GM18511 (cell line): ENCODE results near the gene GRIN2A.

Source experiments
- ATAC-seq: cut with Tn5 transposase; IDR thresholded peaks from one replicate; pipeline ENCODE4 v1.9.1; 2021; ENCODE audit warnings: mild to moderate bottlenecking, moderate library complexity; ENCODE audit not compliant: unreplicated experiment

Gene GRIN2A

DNA sequence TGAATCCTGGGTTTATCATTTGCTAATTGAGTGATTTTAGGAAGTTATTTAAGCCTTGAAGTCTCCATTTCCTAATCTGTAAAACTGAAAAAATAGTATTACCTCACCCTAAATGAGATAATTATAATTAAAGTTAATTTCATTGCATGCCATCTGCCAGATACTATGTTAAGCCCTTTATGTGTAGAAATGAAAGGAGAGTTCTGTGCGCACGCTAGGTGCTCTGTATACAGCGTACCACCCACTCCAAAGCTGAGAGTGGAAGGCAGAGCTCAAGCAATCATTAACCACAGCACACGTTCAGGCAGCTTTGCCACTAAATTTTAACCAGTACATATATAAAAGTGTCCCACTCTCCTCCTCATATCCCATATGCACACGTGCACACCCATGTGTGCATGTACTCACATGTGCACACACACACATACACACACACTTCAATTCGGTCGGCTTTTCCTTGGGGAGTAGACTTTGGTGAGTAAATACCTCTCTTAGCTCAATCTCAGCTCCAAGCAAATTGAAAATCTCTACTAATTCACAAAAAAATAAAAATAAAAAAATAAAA is 204.8 kb downstream of the GRIN2A start:
- ATAC-seq: no peak

DNA sequence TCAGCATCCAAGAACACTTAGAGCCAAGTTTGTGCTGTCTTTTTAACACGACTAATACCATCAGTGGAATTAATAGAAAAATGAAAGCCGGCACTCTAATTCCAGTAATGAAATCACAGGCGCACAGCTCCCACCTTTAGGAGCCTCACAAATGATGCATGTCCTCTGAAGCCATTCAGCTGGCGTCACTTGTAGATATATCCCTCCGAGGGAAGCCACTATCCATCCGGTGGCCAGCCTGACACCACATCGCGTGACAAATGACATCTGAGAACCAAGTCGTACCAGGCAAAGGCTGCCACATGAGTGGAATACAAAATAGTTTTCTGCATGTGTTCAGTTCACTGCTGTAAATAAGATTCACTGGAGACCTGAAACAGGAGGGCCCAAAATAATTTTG is 205.6 kb downstream of the GRIN2A start:
- no peak for ATAC-seq

GRCh38 chr16:9971907-9972306 is 210.3 kb downstream of the GRIN2A start:
- ATAC-seq: no peak

GRCh38 chr16:9970796-9971195 is 211.4 kb downstream of the GRIN2A start:
- no peak for ATAC-seq

DNA sequence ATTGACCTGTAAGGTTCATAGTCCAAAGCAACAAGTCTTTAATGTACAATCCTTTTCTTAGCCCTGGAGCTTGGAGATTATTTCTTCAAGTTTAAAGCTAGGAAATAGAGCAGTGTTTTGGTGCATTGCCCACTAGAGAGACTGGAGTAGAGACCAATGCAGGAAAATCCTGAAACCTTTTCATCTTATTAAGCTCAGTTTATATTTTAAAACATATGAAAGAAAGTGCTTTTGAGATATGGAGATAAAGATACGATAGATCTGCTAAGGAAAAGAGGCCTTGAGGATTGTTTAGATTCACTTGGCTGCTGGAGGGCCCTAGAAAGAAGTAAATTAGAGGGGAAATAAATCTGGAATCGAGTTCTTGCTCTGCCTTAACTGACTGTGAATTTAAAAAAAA is 212.0 kb downstream of the GRIN2A start:
- ATAC-seq: no peak

DNA sequence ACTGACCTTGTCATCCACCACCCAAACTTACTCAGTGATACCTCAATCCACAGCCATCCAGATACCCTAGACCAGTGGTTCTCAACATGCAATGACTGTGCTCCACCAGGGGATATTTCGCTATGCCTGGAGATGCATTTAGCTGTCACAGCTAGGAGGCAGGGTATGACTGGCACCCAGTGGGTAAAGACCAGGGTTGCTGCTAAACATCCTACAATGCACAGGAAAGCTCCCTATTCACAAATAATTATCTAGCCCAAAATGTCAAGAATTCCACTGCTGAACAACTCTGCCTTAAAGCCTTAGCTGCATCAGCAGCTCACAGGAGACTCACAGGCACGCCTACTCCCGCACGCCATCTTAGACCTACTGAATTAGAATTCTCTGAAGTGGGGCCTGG is 212.6 kb downstream of the GRIN2A start:
- ATAC-seq: no peak

- ATAC-seq: peak; percentile 91
These were observed 215.6 kb downstream of the GRIN2A start for GRCh38 chr16:9966569-9967157.

DNA sequence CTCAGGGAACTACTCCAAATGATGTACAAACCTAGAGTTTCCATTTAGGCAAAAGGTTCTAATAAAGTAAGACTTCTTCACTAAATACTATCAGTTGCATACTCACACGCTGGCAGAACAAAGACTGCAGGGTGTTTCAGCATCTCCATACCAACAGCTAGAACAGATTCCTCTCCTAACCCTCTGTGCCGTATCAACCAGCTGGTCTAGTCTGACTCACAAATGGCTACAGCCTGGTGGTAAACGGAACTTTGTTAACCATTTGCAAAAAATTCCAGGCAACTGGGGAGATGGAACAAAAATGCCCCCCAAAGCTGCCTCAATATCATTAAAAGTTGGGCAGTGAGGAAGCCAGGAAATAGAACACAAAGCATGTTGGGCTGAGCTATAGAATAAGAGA is 217.1 kb downstream of the GRIN2A start:
- ATAC-seq: no peak

GRCh38 chr16:9964426-9964825 is 217.8 kb downstream of the GRIN2A start:
- ATAC-seq: no peak

- no peak for ATAC-seq
These were observed 224.8 kb downstream of the GRIN2A start for GRCh38 chr16:9957433-9957832.

GRCh38 chr16:9957002-9957401 is 225.2 kb downstream of the GRIN2A start:
- no peak for ATAC-seq

DNA sequence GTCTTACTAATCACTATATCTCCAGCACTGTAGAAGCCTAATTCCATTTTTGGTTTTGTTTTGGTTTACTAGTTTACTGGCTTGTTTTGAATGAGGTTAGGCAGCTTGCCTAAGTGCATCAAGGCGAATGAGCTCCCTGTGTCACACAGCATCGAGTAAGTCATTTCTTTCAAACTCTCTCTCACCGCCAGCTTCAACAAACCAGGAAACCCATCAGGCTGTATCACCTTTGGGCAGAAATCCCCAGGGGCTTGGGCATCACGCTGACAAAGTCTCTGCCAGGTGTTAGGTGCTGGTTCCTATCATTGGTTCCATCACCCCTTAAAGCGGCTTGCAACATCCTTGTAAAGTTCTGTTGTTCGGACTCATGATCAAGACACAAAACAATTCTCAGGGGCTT is 226.6 kb downstream of the GRIN2A start:
- no peak for ATAC-seq

DNA sequence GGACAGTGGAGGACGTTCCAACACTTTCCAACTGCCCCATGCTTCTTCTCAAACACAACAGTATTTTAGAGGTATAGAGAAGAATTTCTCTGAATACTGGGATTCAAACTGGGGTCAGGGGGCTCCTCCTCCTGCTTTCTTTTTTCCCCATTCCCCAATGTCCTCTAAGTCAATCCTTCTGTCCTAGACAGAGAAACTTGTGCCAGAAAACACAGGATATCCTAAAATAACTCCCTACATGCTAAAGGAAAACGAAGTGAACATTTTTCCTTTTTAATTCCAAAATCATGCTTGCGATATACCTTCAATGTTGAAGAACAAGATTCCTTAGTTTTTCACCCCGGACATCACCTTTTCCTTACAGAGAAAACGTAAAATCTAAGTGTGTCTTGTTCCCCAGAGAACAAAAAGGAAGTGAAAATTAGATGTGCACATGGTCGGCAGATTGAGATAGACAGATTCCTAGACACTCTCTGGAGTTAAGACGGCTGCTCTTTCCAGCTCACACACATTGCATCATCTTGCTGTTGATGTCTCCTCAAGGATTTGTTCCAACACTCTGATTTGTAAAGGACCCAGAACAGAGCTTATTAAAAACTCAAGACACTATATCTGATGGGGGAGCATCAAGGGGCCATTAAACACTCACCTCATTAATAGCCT is 228.2 kb downstream of the GRIN2A start:
- no peak for ATAC-seq

- no peak for ATAC-seq
These were observed 231.6 kb downstream of the GRIN2A start for GRCh38 chr16:9950658-9951057.

GRCh38 chr16:9949396-9949795 is 232.8 kb downstream of the GRIN2A start:
- ATAC-seq: no peak

GRCh38 chr16:9948933-9949332 is 233.3 kb downstream of the GRIN2A start:
- no peak for ATAC-seq

- no peak for ATAC-seq
These were observed 236.1 kb downstream of the GRIN2A start for GRCh38 chr16:9946022-9946720.

GRCh38 chr16:9943121-9943520 is 239.1 kb downstream of the GRIN2A start:
- no peak for ATAC-seq

DNA sequence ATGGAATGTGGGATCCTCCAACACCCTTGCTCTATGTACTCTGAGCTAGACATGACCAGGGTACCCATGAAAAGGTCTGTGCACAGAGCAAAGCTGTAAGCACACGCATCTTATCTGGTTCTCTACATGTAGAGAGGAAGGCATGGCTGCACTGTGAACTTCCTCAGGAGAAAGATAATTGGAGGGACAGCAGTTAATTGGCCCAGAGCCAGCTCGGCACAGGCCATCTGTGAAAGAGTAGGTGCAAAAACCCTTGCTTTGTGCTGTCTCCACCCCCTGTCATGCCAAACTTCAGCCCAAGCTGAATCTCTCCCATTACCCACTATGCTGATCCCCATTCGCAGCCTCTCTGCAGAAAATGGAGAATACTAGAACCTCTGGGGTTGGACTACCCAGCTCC is 241.0 kb downstream of the GRIN2A start:
- no peak for ATAC-seq

DNA sequence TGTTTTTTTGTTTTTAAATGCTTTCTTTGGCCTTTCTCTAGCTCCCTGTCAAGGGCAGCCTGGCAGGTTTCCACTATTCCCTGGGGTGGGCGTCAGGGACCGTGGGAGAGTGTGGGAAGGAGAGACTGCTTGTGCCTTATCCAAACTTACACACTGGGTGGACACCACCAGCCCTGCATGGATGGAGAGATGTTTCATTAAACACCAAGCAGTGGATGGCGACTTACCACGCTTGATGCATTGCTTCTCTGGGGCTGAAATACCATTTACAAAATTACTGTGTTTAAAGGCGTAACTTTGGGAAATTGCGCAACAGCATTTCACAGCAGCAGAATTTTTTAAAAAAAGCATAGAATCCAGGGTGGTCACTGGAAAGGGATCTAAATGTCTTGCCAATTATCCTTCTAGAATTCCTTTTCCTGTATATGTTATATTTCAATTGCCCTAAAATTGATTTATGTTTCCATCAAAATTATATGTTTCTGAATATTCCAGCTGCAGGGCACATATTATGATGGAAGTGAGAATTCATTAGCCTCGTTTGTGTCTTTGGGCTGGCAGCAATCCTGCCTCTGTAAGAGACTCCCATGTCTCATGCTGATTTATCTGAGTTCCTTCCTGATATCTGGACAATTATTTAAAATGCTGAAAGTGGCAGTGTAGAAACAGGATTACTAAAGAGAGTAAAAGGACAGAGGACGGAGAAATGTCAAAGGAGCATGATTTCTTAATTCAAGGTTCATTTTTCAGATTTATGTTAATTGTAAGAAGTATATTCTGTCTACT is 247.3 kb downstream of the GRIN2A start:
- no peak for ATAC-seq

DNA sequence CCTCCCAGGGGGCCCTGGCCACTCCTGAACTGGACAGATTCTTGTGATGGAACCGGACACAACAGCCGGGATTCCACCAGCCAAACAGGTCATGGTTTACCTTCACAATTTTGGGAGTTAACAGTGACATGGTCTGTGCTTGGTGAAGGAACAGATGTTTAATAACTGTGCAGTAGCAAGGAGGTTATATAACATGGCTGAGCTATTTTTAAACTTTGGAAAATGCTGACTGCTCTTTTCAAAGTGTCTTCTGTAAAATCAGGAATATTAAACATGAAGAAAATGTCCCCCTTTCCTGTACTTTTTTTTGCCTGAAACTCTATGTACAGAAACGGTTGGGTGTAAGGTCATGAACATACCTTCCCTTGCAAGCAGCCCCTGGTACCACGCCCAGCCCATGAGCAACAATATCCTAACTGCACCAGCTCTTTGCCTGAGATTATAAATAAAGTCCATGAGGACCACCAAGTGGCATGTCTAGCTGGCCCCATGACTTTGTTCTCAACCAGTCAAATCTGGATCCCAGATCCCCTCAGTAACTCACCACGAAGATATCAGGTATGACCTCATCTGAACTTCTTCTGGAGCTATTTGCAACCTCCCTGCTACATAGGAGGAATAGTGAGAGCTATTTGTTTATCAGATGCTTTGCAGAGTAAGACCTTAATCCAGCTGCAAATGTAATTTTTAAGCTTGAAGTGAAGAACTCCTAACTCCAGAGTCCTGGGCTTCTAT is 249.1 kb downstream of the GRIN2A start:
- no peak for ATAC-seq
